Measurements from ENCODE around the gene FLT3.

Gene FLT3

DNA sequence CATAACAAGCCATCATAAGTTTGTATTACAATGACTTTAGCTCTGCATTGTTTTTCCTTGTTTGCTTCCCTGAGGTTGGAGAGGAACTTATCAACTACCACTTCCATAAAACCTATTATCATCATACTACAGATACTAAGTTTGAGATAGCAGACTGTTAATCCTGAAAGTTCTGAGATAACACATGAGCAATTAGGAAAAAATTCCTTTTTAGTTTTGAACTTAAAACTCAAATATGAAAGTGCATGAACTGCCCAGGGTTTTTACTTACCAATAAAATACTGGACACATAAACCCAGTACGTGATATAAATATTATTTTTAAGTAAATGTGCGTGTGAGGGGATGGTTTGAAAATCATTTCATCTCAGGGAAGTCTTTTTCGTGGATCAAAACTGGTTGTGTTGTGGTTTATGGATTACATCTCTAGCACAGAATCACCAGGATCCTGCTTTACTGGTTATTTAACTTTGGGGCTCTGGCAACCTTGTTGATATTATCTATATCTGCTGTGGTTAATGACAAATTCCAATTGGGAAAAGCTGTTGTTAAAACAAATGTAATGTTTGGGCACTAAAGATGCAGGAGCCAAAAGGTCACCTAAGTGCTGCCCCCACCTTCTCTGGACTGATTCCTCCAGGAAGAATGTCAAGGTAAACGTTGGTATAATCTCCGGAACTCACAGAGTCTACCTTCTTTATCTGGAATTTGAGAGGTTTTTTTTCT is 143.6 kb downstream of the FLT3 start:
- DNase-seq: no peak

GRCh38 chr13:27955014-27955591 is 145.3 kb downstream of the FLT3 start:
- no peak for DNase-seq

- no peak for DNase-seq
These were observed 145.9 kb downstream of the FLT3 start for GRCh38 chr13:27954406-27954851.

- peak; percentile 77 for DNase-seq
These were observed 146.5 kb downstream of the FLT3 start for GRCh38 chr13:27953676-27954405.

Data from activated CD4-positive, alpha-beta T cell treated with anti-CD3 and anti-CD28 coated beads, Interleukin-10, Interleukin-2, amounts not matched to agents 100 ng/mL and 50 ng/mL, durations not matched to agents 16 hours and 8 hours (primary cell).